ENCODE data around the gene USP5. TPM values are rescaled to one million over a fixed set of nuclear protein-coding genes. Genes with fewer than 3 reads are reported as not detected.

The USP5 gene
- total RNA-seq, 2 donors from 2014 or later, result 120 to 257 TPM

- H3K4me1 ChIP-seq (ENCODE audit: control insufficient read depth, insufficient read depth, low read length), result no peaks in the 10 kb centered on the region
- Mint-ChIP-seq H3K27ac (no peak overlapping the region), H3K4me3 (no peak overlapping the region), H3K9me3 (no peaks in the 10 kb centered on the region), H3K36me3 (ENCODE audit: low read depth) (no peaks in the 10 kb centered on the region), H3K27me3 (ENCODE audit: insufficient read depth) (peaks cover 48% of the 10 kb centered on the region), H3K4me1 (peaks cover 14% of the 10 kb centered on the region)
- no peak for TF ChIP-seq CTCF (conservative IDR thresholded peaks at IDR 0.05)
- H3K27ac ChIP-seq (ENCODE audit: low read depth, low read length), result no peak overlapping the region
- H3K9ac ChIP-seq (ENCODE audit: extremely low read depth, low read length, poor library complexity, severe bottlenecking), result no peak overlapping the region
- no peaks in the 10 kb centered on the region for H3K9me3 ChIP-seq (ENCODE audit: control insufficient read depth, low read length)
- no peak for DNase-seq
- H3K36me3 ChIP-seq (ENCODE audit: control insufficient read depth, insufficient read depth, low read length), result no peaks in the 10 kb centered on the region
- WGBS, 2 experiments (ENCODE audit: insufficient coverage in 1 of 2, insufficient read length in 1 of 2), result 88 to 94% methylated on average over 3 to 4 of the region's 4 CpGs
- H3K27me3 ChIP-seq (ENCODE audit: control insufficient read depth, insufficient read depth, low read length, poor library complexity, severe bottlenecking), result peaks cover 11% of the 10 kb centered on the region
- no peak overlapping the region for H3K4me3 ChIP-seq (ENCODE audit: low read length)
Measured at GRCh38 chr12:6909421-6910145, 57.6 kb downstream of the USP5 start.

- H3K27me3 Mint-ChIP-seq (ENCODE audit: insufficient read depth), result peaks cover 63% of the 10 kb centered on the region
- H3K27ac Mint-ChIP-seq, result peak overlapping the region; percentile 8
- peaks cover 37% of the 10 kb centered on the region for H3K4me1 Mint-ChIP-seq
Measured at GRCh38 chr12:6912164-6912935, 60.4 kb downstream of the USP5 start.

More at GRCh38 chr12:6912164-6912935, 60.4 kb downstream of the USP5 start:
- WGBS, 2 experiments (ENCODE audit: insufficient coverage in 1 of 2, insufficient read length in 1 of 2), result 94 to 98% methylated on average over 11 to 15 of the region's 15 CpGs
- Histone ChIP-seq H3K9ac (ENCODE audit: extremely low read depth, low read length, poor library complexity, severe bottlenecking) (no peak overlapping the region), H3K27ac (ENCODE audit: low read depth, low read length) (no peak overlapping the region), H3K27me3 (ENCODE audit: control insufficient read depth, insufficient read depth, low read length, poor library complexity, severe bottlenecking) (peaks cover 19% of the 10 kb centered on the region), H3K4me1 (ENCODE audit: control insufficient read depth, insufficient read depth, low read length) (no peaks in the 10 kb centered on the region), H3K9me3 (ENCODE audit: control insufficient read depth, low read length) (no peaks in the 10 kb centered on the region), H3K36me3 (ENCODE audit: control insufficient read depth, insufficient read depth, low read length) (no peaks in the 10 kb centered on the region), H3K4me3 (ENCODE audit: low read length) (no peak overlapping the region)
- H3K36me3 Mint-ChIP-seq (ENCODE audit: low read depth), result peaks cover 10% of the 10 kb centered on the region
- H3K4me3 Mint-ChIP-seq, result peak overlapping the region; percentile 77
- no peak for TF ChIP-seq CTCF (conservative IDR thresholded peaks at IDR 0.05)
- DNase-seq, result no peak
- H3K9me3 Mint-ChIP-seq, result no peaks in the 10 kb centered on the region
